ENCODE measurements around the gene SPNS3. TPM values are rescaled to one million over a fixed set of nuclear protein-coding genes. Genes with fewer than 3 reads are reported as not detected.

Gene SPNS3
- total and polyA plus RNA-seq, 2 of the 8 experiments (the other 6 are each of a cell fraction or from before 2014, with no cell fraction given): not detected

DNA sequence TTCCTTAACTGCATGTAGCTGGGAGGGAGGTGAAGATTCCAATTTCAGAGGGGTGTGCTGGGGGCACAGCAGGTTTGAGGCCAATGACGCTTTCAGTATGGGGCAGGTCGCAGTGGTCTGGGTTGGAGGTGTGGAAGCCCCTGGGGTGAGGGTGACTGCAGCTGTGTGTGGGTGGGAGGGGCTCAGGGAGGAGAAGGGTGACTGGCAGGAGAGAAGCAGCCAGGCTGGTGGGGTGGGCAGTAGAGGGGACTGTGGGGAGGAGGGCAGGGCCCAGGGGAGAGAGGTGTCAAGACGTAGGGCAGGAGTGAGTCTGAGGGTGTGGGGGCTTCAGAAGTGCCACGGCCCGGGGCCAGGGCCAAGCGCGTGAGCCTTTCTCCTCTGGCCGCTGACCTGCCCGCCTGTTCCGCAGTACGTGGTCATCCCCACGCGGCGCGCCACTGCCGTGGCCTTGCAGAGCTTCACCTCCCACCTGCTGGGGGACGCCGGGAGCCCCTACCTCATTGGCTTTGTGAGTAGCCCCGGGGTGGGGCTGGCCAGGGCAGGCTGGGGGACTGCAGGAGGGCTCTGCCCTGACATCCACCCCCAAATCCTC, 102.0 kb downstream of the SPNS3 start:
- Histone ChIP-seq H3K9ac (replicated peaks in 1 of 4; ENCODE audit: extremely low read depth in 1 of 4, low read depth in 3 of 4, low read length in 3 of 4) (no peak overlapping the region; a peak in 1 of 7 replicates), H4K91ac (replicated peaks; ENCODE audit: insufficient read length, low read length) (no peak overlapping the region), H3K14ac (ENCODE audit: insufficient read length) (no peak overlapping the region), H2AFZ (ENCODE audit: low read length) (no peak overlapping the region), H3K4me2 (ENCODE audit: insufficient read depth in 1 of 2, low read depth in 2 of 2, low read length in 2 of 2) (peak overlapping the region; percentile 61 to 79), H3K4ac (replicated peaks; ENCODE audit: insufficient read length, low read depth, low read length) (peak overlapping the region; percentile 14), H3K4me3 (ENCODE audit: extremely low read depth in 1 of 4, insufficient read depth in 2 of 4, low read depth in 3 of 4, low read length in 4 of 4) (peak overlapping the region in 3 of 4 experiments; percentile 10 to 55 (median 18); a peak in 4 of 8 replicates), H3K18ac (ENCODE audit: extremely low read depth, low read length) (peak overlapping the region; percentile 92), H2BK120ac (replicated peaks; ENCODE audit: low read depth, low read length) (no peak overlapping the region), H4K5ac (ENCODE audit: insufficient read length, low read depth, low read length) (no peak overlapping the region), H3K36me3 (ENCODE audit: control insufficient read depth in 2 of 4, insufficient read depth in 4 of 4, low read length in 3 of 4) (peaks cover 0 to 21% (median 15%) of the 10 kb centered on the region in 4 experiments; a peak in 5 of 8 replicates), H3K9me3 (ENCODE audit: insufficient read depth in 2 of 2, low read depth in 1 of 2, low read length in 1 of 2) (no peaks in the 10 kb centered on the region), H3K79me1 (ENCODE audit: low read depth, low read length) (no peaks in the 10 kb centered on the region), H4K8ac (ENCODE audit: extremely low read depth, insufficient read depth, low read length) (peak overlapping the region; percentile 31; the same call in 1 of the 2 replicates), H3K23me2 (ENCODE audit: low read depth, low read length) (peaks cover 4% of the 10 kb centered on the region; the same call in 1 of the 2 replicates), H3K4me1 (replicated peaks in 1 of 4; ENCODE audit: control insufficient read depth in 3 of 4, insufficient read depth in 4 of 4, low read length in 3 of 4) (peaks cover 0 to 29% (median 16%) of the 10 kb centered on the region in 4 experiments; a peak in 6 of 7 replicates), H3K56ac (replicated peaks; ENCODE audit: insufficient read length, low read depth, low read length) (no peak overlapping the region), H3K27ac (ENCODE audit: low read depth, low read length) (no peak overlapping the region), H3K23ac (ENCODE audit: insufficient read length) (no peak overlapping the region), H4K20me1 (replicated peaks in 1 of 2; ENCODE audit: control insufficient read depth in 1 of 2, insufficient read depth in 2 of 2, low read length in 2 of 2) (peaks cover 11 to 16% of the 10 kb centered on the region in 2 experiments), H2BK12ac (ENCODE audit: low read depth, low read length) (no peak overlapping the region), H3K79me2 (ENCODE audit: control insufficient read depth in 1 of 2, insufficient read depth in 2 of 2, low read length in 2 of 2) (no peaks in the 10 kb centered on the region), H2BK5ac (ENCODE audit: low read depth, low read length) (no peak overlapping the region; the same call in 1 of the 2 replicates), H3K27me3 (replicated peaks in 1 of 4; ENCODE audit: control insufficient read depth in 3 of 4, extremely low read depth in 1 of 4, insufficient read depth in 3 of 4, low read length in 3 of 4) (peaks cover 0 to 34% (median 18%) of the 10 kb centered on the region in 4 experiments; a peak in 4 of 7 replicates), H2BK20ac (ENCODE audit: low read length) (no peak overlapping the region), H2AK5ac (ENCODE audit: low read depth, low read length) (no peak overlapping the region), H2BK15ac (ENCODE audit: low read length) (no peak overlapping the region)
- POLR2A ChIA-PET (ENCODE audit: partially characterized antibody): interaction anchor here (0.7 to 37.1 kb wide), 9 partner anchors 6 to 131 kb away, joined by 3 to 546 read pairs (median 4); partner anchors contain the start of genes GGT6 and MYBBP1A
- DNase-seq (ENCODE audit: low read depth in 1 of 2, low spot score in 2 of 2) (no peak), FAIRE-seq (no peak)
- 38% methylated on average over 13 of the region's 19 CpGs; no CpG with 5 or more reads in 1 of the 2 experiments for WGBS, 2 experiments (ENCODE audit: extremely low coverage in 1 of 2, insufficient coverage in 1 of 2, insufficient read length in 1 of 2, insufficient replicate concordance in 2 of 2, low coverage in 1 of 2, low lambda C conversion rate in 2 of 2, missing lambda C conversion rate in 1 of 2)
- CTCF ChIA-PET (ENCODE audit: partially characterized antibody): interaction anchor here (1.0 to 3.0 kb wide), 3 partner anchors 8 to 62 kb away, joined by 3 to 12 read pairs (median 4); partner anchors contain the start of gene SPNS2
- 0 out of 2 replicates have a peak, but pooled peaks have one; percentile 30 for TF ChIP-seq POLR2AphosphoS5 (IDR thresholded peaks at IDR 0.05; ENCODE audit: low read depth, low read length)
- TF ChIP-seq EGR1 (IDR thresholded peaks at IDR 0.05; ENCODE audit: borderline replicate concordance, low read depth, low read length): no peak
- 0 out of 2 replicates have a peak, but pooled peaks have one; percentile 4 for TF ChIP-seq RBBP5 (IDR thresholded peaks at IDR 0.05; ENCODE audit: borderline replicate concordance, low read depth, low read length)
